ENCODE data around the gene RHBDL1. TPM values are rescaled to one million over a fixed set of nuclear protein-coding genes. Genes with fewer than 3 reads are reported as not detected.
A peak's percentile ranks its signal among the peaks of the same experiment; 100 is the strongest.
"Not testable (repeated sequence)": the region's sequence is repeated elsewhere in the genome, so short reads cannot be mapped to it uniquely, and the experiment has no call there.

The RHBDL1 gene
- total RNA-seq, 1 donor from 2014 or later, result 0.24 TPM

DNA sequence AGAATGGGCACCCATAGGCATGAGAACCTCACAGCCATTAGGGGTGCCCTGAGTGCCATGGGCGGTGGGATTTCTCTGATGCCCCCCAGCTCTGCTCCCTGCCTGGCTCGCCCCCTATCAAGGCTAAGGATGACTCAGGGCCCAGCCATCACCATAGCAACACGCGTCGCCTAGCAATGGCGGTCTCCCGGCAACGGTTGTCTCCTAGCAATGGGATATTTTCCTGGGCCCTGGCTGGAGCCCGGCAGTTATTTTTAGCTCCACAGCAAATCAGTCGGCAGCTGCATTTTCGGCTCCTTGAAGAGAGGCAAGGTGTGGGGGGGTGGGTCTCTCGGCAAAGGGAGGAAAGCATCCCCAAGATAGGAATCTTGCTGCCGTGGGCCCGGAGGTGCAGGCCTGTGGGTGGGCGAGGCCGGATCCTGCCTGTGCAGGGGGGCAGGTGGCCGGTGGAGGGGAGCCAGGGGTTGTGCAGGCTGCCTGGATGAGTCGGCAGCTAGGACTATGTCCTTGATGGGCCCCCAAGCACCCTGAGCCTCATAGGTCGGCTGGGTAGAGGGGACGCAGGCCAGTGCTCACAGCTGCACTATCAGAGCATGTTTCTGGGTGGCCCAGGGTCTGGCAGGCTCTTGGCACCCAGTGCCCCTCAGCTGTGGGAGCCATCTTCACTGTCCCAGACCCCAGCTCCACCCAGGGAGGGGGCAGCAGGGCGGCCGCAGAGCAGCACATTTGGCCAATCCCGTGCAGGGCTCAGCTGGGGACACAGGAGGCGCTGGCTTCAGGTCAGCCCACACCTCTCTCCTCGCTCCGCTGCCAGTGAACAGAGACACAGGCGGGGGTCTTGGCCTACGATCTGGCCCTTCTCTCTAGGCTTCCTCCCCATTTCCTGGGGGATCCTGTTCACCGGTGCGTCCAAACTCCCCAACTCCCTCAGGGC, 34.4 kb downstream of the RHBDL1 start:
- POLR2A ChIA-PET, result interaction anchor here (1.2 to 2.0 kb wide), 2 partner anchors 11 to 78 kb away, joined by 3 to 4 read pairs; partner anchors contain the start of gene ANTKMT
- DNase-seq, result no peak

GRCh38 chr16:710500-711075, 35.1 kb downstream of the RHBDL1 start:
- TF ChIP-seq, protein P1, sequence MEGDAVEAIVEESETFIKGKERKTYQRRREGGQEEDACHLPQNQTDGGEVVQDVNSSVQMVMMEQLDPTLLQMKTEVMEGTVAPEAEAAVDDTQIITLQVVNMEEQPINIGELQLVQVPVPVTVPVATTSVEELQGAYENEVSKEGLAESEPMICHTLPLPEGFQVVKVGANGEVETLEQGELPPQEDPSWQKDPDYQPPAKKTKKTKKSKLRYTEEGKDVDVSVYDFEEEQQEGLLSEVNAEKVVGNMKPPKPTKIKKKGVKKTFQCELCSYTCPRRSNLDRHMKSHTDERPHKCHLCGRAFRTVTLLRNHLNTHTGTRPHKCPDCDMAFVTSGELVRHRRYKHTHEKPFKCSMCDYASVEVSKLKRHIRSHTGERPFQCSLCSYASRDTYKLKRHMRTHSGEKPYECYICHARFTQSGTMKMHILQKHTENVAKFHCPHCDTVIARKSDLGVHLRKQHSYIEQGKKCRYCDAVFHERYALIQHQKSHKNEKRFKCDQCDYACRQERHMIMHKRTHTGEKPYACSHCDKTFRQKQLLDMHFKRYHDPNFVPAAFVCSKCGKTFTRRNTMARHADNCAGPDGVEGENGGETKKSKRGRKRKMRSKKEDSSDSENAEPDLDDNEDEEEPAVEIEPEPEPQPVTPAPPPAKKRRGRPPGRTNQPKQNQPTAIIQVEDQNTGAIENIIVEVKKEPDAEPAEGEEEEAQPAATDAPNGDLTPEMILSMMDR (IDR thresholded peaks at IDR 0.05), result no peak
- CTCF ChIA-PET, result interaction anchor here (1.2 kb wide), 1 partner anchor 74 kb away, joined by 6 read pairs; no protein-coding TSS in a partner anchor
- ATAC-seq (ENCODE audit: low read depth) (no peak), DNase-seq (no peak)
- no peaks in the 10 kb centered on the region for H3K9me3 Mint-ChIP-seq
- H3K4me1 Mint-ChIP-seq, result peaks cover 8% of the 10 kb centered on the region
- intact Hi-C loops (cut with micrococcal nuclease), result loop anchor here (1.0 to 5.0 kb wide), 4 partner anchors 31 to 393 kb away; no protein-coding TSS in a partner anchor
- H3K27ac Mint-ChIP-seq, result no peak overlapping the region
- no peaks in the 10 kb centered on the region for H3K36me3 Mint-ChIP-seq (ENCODE audit: low read depth)
- POLR2A ChIA-PET, result interaction anchor here (1.2 to 2.0 kb wide), 2 partner anchors 10 to 77 kb away, joined by 3 to 4 read pairs; partner anchors contain the start of gene ANTKMT
- no peak overlapping the region for H3K4me3 Mint-ChIP-seq
- H3K27me3 Mint-ChIP-seq, result peaks cover 25% of the 10 kb centered on the region

More for the DNA sequence above, 34.4 kb downstream of the RHBDL1 start:
- ATAC-seq (ENCODE audit: low read depth), result no peak
- CTCF ChIA-PET, result interaction anchor here (1.2 kb wide), 1 partner anchor 75 kb away, joined by 6 read pairs; no protein-coding TSS in a partner anchor
- H3K4me1 Mint-ChIP-seq, result peaks cover 8% of the 10 kb centered on the region
- TF ChIP-seq, protein P1 (IDR thresholded peaks at IDR 0.05), result no peak
- H3K9me3 Mint-ChIP-seq, result no peaks in the 10 kb centered on the region
- no peak overlapping the region for H3K27ac Mint-ChIP-seq
- H3K4me3 Mint-ChIP-seq, result no peak overlapping the region
- H3K27me3 Mint-ChIP-seq, result peaks cover 25% of the 10 kb centered on the region
- H3K36me3 Mint-ChIP-seq (ENCODE audit: low read depth), result no peaks in the 10 kb centered on the region
- intact Hi-C loops (cut with micrococcal nuclease), result loop anchor here (5.0 kb wide), 1 partner anchor 167 kb away; no protein-coding TSS in a partner anchor

DNA sequence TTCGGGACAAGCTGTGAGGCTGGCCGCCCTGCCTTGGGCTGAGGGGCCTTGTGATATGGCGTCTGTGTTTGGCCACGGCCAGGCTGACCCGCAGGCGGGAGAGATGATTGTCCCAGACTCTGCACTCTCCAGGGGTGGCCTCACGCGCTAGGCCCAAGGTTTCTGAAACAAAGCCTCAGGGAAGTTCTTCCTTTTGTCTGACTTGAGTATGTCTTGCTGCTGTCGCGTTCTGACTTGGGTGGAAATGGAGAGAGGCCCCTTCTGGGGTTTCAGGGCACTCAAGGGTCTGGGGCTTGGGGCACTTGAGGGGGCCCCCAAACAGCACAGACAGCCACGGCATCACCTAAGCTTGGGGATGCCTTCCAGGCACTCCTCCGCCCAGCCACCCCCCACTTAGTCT, 35.6 kb downstream of the RHBDL1 start:
- H3K36me3 Mint-ChIP-seq (ENCODE audit: low read depth), result no peaks in the 10 kb centered on the region
- ChIA-PET CTCF (interaction anchor here (1.2 kb wide), 1 partner anchor 74 kb away, joined by 6 read pairs; no protein-coding TSS in a partner anchor), POLR2A (interaction anchor here (2.0 kb wide), 1 partner anchor 10 kb away, joined by 4 read pairs; the partner anchor contains the start of gene ANTKMT)
- H3K4me1 Mint-ChIP-seq, result peaks cover 11% of the 10 kb centered on the region
- H3K4me3 Mint-ChIP-seq, result no peak overlapping the region
- intact Hi-C loops (cut with micrococcal nuclease), result loop anchor here (1.0 to 5.0 kb wide), 4 partner anchors 30 to 392 kb away; no protein-coding TSS in a partner anchor
- peaks cover 25% of the 10 kb centered on the region for H3K27me3 Mint-ChIP-seq
- TF ChIP-seq, protein P1 (IDR thresholded peaks at IDR 0.05), result no peak
- DNase-seq (no peak), ATAC-seq (ENCODE audit: low read depth) (no peak)
- no peak overlapping the region for H3K27ac Mint-ChIP-seq
- H3K9me3 Mint-ChIP-seq, result no peaks in the 10 kb centered on the region

DNA sequence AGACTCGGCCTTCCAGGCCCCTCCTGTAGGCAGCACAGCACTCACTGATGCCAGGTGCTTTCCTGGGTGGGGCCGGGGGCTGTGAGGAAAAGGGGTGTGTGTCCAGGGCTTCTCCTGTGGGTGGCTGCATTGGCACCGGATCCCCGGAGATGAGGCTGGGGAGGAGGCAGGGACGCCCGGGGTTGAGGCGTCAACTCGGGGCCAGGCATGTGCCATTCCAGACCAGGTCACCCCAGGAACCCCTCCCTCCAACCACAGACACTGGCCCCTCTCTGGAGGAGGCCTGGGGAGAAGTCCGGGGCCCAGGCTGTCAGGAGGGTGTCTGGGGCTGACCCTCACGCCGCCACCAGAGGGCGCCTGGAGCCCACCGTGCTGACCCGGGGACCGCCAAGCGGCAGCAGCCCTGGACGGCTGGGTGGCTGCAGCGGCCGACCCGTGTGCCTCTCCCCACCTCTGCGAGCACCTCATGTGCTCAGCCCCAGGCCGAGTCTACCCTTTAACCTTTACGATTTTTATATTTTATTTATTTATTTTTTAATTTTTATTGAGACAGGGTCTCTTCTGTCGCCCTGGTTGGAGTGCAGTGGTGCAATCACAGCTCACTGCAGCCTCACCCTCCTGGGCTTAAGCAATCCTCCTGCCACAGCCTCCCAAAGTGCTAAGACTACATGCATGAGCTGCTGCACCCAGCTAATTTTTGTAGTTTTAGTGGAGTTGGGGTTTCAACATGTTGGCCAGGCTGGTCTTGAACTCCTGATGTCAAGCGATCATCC, 36.3 kb downstream of the RHBDL1 start:
- Mint-ChIP-seq H3K27ac (no peak overlapping the region), H3K27me3 (peaks cover 25% of the 10 kb centered on the region), H3K9me3 (no peaks in the 10 kb centered on the region), H3K4me3 (no peak overlapping the region), H3K4me1 (peaks cover 10% of the 10 kb centered on the region), H3K36me3 (ENCODE audit: low read depth) (no peaks in the 10 kb centered on the region)
- POLR2A ChIA-PET, result interaction anchor here (0.7 to 2.0 kb wide), 2 partner anchors 9 kb away, joined by 3 to 4 read pairs; partner anchors contain the start of gene ANTKMT
- TF ChIP-seq, protein P1 (IDR thresholded peaks at IDR 0.05), result peak; percentile 69
- DNase-seq, result peak; percentile 81
- peak; percentile 71 for ATAC-seq (ENCODE audit: low read depth)
- CTCF ChIA-PET, result interaction anchor here (0.9 to 2.6 kb wide), 12 partner anchors 9 to 390 kb away, joined by 3 to 22 read pairs (median 4); partner anchors contain the start of genes ANTKMT, CCDC78, CHTF18 and CIAO3
- intact Hi-C loops (cut with micrococcal nuclease), result loop anchor here (1.0 to 5.0 kb wide), 4 partner anchors 30 to 392 kb away; no protein-coding TSS in a partner anchor

DNA sequence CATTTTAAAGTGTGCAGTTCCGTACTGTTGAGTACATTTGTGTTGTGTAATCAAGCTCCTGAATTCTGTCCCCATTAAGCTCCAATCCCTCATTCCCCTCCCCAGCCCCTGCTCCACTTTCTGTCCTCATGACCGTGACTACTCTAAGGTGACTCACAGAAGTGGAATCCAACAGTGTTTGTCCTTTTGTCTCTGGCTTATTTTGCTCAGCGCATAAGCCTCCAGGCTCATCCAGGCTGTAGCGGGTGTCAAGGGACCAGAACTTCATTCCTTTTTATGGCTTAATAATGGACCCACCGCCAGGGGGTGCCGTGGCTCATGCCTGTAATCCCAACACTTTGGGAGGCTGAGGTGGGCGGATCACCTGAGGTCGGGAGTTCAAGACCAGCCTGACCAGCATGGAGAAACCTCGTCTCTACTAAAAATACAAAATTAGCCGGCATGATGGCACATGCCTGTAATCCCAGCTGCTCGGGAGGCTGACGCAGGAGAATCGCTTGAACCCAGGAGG, 37.3 kb downstream of the RHBDL1 start:
- POLR2A ChIA-PET; ATAC-seq (ENCODE audit: low read depth); H3K36me3 Mint-ChIP-seq (ENCODE audit: low read depth); H3K4me3 Mint-ChIP-seq; H3K9me3 Mint-ChIP-seq; DNase-seq; H3K27ac Mint-ChIP-seq: not testable (repeated sequence)
- Mint-ChIP-seq H3K27me3 (peaks cover 21% of the 10 kb centered on the region), H3K4me1 (peaks cover 10% of the 10 kb centered on the region)
- CTCF ChIA-PET, result interaction anchor here (0.9 to 2.6 kb wide), 12 partner anchors 8 to 389 kb away, joined by 3 to 22 read pairs (median 4); partner anchors contain the start of genes ANTKMT, CCDC78, CHTF18 and CIAO3
- intact Hi-C loops (cut with micrococcal nuclease), result loop anchor here (5.0 kb wide), 1 partner anchor 165 kb away; no protein-coding TSS in a partner anchor

All from activated B cell treated with CpG ODN at 0.5 μM for 24 hours (primary cell).